ENCODE results near the gene NSD2. TPM values are rescaled to one million over a fixed set of nuclear protein-coding genes. Genes with fewer than 3 reads are reported as not detected.

NSD2 gene
- total RNA-seq, 3 donors from 2014 or later, result 84.0 to 97.0 (median 91.0) TPM

GRCh38 chr4:1945124-1945895 is 74.1 kb downstream of the NSD2 start:
- ATAC-seq, result no peak
- Mint-ChIP-seq H3K27me3 (ENCODE audit: low read depth) (no peaks in the 10 kb centered on the region), H3K36me3 (ENCODE audit: insufficient read depth) (peaks cover 10% of the 10 kb centered on the region), H3K4me1 (ENCODE audit: low read depth) (no peaks in the 10 kb centered on the region), H3K9me3 (no peaks in the 10 kb centered on the region), H3K4me3 (no peak overlapping the region)
- DNase-seq, result no peak

DNA sequence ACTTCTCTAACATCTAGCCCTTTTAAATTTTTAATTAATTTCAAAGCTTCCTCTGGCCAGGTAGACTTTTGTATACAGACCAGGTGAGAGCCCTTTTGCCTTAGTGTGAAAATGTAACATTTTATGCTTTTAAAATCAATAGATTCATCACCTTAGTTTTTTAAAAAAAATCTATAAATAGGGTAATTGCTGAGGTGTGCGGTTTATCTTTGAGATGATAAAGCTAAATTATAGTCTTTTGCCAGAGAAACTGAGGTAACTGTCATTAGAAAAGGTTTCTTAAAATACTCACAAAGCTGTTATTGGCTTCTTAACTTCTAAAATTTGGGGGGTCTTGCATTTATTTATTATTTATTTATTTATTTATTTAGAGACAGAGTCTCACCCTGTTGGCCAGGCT is 74.7 kb downstream of the NSD2 start:
- no peak for ATAC-seq
- no peaks in the 10 kb centered on the region for H3K9me3 Mint-ChIP-seq
- H3K4me1 Mint-ChIP-seq (ENCODE audit: low read depth), result no peaks in the 10 kb centered on the region
- H3K4me3 Mint-ChIP-seq, result no peak overlapping the region
- no peaks in the 10 kb centered on the region for H3K27me3 Mint-ChIP-seq (ENCODE audit: low read depth)
- peaks cover 10% of the 10 kb centered on the region for H3K36me3 Mint-ChIP-seq (ENCODE audit: insufficient read depth)
- no peak for DNase-seq

GRCh38 chr4:1948232-1948631 is 77.0 kb downstream of the NSD2 start:
- no peaks in the 10 kb centered on the region for H3K4me1 Mint-ChIP-seq (ENCODE audit: low read depth)
- H3K27me3 Mint-ChIP-seq (ENCODE audit: low read depth), result no peaks in the 10 kb centered on the region
- DNase-seq (no peak), ATAC-seq (no peak)
- no peaks in the 10 kb centered on the region for H3K9me3 Mint-ChIP-seq
- peaks cover 7% of the 10 kb centered on the region for H3K36me3 Mint-ChIP-seq (ENCODE audit: insufficient read depth)
- no peak overlapping the region for H3K4me3 Mint-ChIP-seq

DNA sequence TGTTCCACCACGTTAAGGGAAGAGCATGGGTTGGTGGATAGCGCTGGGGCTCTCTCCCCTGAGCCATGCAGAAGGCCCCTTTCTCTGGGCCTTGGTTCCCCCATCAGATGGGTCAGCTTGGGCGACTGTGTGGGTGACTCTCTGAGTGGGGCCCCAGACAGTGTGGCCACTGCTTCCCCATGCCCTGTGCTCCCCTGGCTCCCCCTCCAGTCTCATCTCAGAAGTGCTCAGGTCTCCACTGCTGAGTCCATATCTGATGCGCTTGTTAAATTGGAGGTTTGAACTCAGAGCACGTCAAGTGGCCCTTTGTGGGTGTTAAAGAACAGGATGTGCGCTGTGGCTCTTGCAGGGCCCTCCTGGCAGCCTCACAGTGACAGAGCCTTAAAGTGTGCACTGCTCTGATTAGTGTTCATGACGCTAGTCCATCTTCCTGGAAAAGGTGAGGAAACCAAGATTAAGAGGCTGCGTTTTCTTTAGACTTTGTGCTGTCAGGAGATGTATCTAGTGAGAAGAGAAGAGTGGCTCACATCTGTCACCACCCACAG is 77.8 kb downstream of the NSD2 start:
- H3K36me3 Mint-ChIP-seq (ENCODE audit: insufficient read depth), result peaks cover 7% of the 10 kb centered on the region
- no peaks in the 10 kb centered on the region for H3K9me3 Mint-ChIP-seq
- DNase-seq (no peak), ATAC-seq (no peak)
- H3K4me1 Mint-ChIP-seq (ENCODE audit: low read depth), result no peaks in the 10 kb centered on the region
- no peaks in the 10 kb centered on the region for H3K27me3 Mint-ChIP-seq (ENCODE audit: low read depth)
- H3K4me3 Mint-ChIP-seq, result no peak overlapping the region

GRCh38 chr4:1950369-1950768 is 79.2 kb downstream of the NSD2 start:
- ATAC-seq (no peak), DNase-seq (no peak)
- H3K4me1 Mint-ChIP-seq (ENCODE audit: low read depth), result no peaks in the 10 kb centered on the region
- H3K36me3 Mint-ChIP-seq (ENCODE audit: insufficient read depth), result peaks cover 13% of the 10 kb centered on the region
- no peak overlapping the region for H3K4me3 Mint-ChIP-seq
- no peaks in the 10 kb centered on the region for H3K27me3 Mint-ChIP-seq (ENCODE audit: low read depth)
- no peaks in the 10 kb centered on the region for H3K9me3 Mint-ChIP-seq

GRCh38 chr4:1952058-1952700 is 81.0 kb downstream of the NSD2 start:
- H3K4me1 Mint-ChIP-seq (ENCODE audit: low read depth), result no peaks in the 10 kb centered on the region
- H3K4me3 Mint-ChIP-seq, result no peak overlapping the region
- DNase-seq (no peak), ATAC-seq (no peak)
- no peaks in the 10 kb centered on the region for H3K27me3 Mint-ChIP-seq (ENCODE audit: low read depth)
- no peaks in the 10 kb centered on the region for H3K9me3 Mint-ChIP-seq
- H3K36me3 Mint-ChIP-seq (ENCODE audit: insufficient read depth), result peaks cover 23% of the 10 kb centered on the region

DNA sequence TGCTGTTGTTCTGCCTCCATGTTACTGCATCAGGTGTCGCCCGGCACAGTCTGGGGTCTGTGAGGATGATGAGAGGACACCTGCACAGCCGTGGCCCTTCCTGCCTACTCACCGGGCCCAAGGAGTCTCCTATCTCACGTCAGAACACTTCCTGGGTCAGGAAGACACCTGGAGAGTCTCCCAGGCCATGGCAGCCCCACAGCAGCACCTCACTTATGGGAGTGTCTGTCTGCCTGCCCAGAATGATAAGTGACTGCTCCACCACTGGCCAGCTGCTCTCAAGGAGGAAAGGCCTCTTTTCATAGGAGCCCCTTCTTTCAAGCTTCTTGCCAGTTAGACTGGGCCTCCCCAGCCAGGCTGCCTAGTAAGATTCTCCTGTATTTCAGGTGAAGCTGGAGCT is 81.5 kb downstream of the NSD2 start:
- DNase-seq (no peak), ATAC-seq (no peak)
- H3K27me3 Mint-ChIP-seq (ENCODE audit: low read depth), result no peaks in the 10 kb centered on the region
- no peak overlapping the region for H3K4me3 Mint-ChIP-seq
- no peaks in the 10 kb centered on the region for H3K9me3 Mint-ChIP-seq
- peaks cover 23% of the 10 kb centered on the region for H3K36me3 Mint-ChIP-seq (ENCODE audit: insufficient read depth)
- no peaks in the 10 kb centered on the region for H3K4me1 Mint-ChIP-seq (ENCODE audit: low read depth)

- H3K36me3 Mint-ChIP-seq (ENCODE audit: insufficient read depth), result peaks cover 23% of the 10 kb centered on the region
- H3K27me3 Mint-ChIP-seq (ENCODE audit: low read depth), result no peaks in the 10 kb centered on the region
- ATAC-seq (no peak), DNase-seq (no peak)
- H3K4me3 Mint-ChIP-seq, result no peak overlapping the region
- no peaks in the 10 kb centered on the region for H3K9me3 Mint-ChIP-seq
- H3K4me1 Mint-ChIP-seq (ENCODE audit: low read depth), result no peaks in the 10 kb centered on the region
Measured at GRCh38 chr4:1953335-1953734, 82.1 kb downstream of the NSD2 start.

- no peak overlapping the region for H3K4me3 Mint-ChIP-seq
- no peak for ATAC-seq
- H3K36me3 Mint-ChIP-seq (ENCODE audit: insufficient read depth), result peaks cover 46% of the 10 kb centered on the region
- no peak for DNase-seq
- no peaks in the 10 kb centered on the region for H3K9me3 Mint-ChIP-seq
- no peaks in the 10 kb centered on the region for H3K27me3 Mint-ChIP-seq (ENCODE audit: low read depth)
- no peaks in the 10 kb centered on the region for H3K4me1 Mint-ChIP-seq (ENCODE audit: low read depth)
Measured at GRCh38 chr4:1956631-1957030, 85.4 kb downstream of the NSD2 start.

GRCh38 chr4:1958276-1959103 is 87.3 kb downstream of the NSD2 start:
- no peaks in the 10 kb centered on the region for H3K9me3 Mint-ChIP-seq
- H3K4me1 Mint-ChIP-seq (ENCODE audit: low read depth), result no peaks in the 10 kb centered on the region
- H3K36me3 Mint-ChIP-seq (ENCODE audit: insufficient read depth), result peaks cover 55% of the 10 kb centered on the region
- no peak overlapping the region for H3K4me3 Mint-ChIP-seq
- no peaks in the 10 kb centered on the region for H3K27me3 Mint-ChIP-seq (ENCODE audit: low read depth)
- DNase-seq, result no peak
- ATAC-seq, result no peak

GRCh38 chr4:1959104-1959384 is 87.9 kb downstream of the NSD2 start:
- no peak for DNase-seq
- no peak overlapping the region for H3K4me3 Mint-ChIP-seq
- no peak for ATAC-seq
- no peaks in the 10 kb centered on the region for H3K27me3 Mint-ChIP-seq (ENCODE audit: low read depth)
- H3K36me3 Mint-ChIP-seq (ENCODE audit: insufficient read depth), result peaks cover 59% of the 10 kb centered on the region
- no peaks in the 10 kb centered on the region for H3K4me1 Mint-ChIP-seq (ENCODE audit: low read depth)
- no peaks in the 10 kb centered on the region for H3K9me3 Mint-ChIP-seq

- Mint-ChIP-seq H3K27me3 (ENCODE audit: low read depth) (no peaks in the 10 kb centered on the region), H3K4me1 (ENCODE audit: low read depth) (no peaks in the 10 kb centered on the region), H3K36me3 (ENCODE audit: insufficient read depth) (peaks cover 61% of the 10 kb centered on the region), H3K4me3 (no peak overlapping the region), H3K9me3 (no peaks in the 10 kb centered on the region)
- no peak for DNase-seq
- no peak for ATAC-seq
Measured at GRCh38 chr4:1960170-1960825, 89.1 kb downstream of the NSD2 start.

DNA sequence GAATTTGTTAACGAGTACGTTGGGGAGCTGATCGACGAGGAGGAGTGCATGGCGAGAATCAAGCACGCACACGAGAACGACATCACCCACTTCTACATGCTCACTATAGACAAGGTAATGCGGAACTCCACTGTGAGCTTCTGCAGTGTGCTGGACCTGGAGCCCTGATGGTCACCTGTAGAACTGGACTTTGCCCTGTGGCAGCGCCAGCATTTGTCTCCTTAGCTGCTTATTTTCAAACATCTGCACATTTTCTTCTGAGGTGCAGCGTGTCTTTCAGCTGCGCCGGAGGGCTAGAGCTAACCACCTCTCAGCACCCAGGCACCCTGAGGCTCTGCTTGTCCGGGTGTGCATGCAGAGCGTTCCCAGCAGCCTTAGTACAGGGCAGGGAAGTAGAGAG is 89.8 kb downstream of the NSD2 start:
- Mint-ChIP-seq H3K27me3 (ENCODE audit: low read depth) (no peaks in the 10 kb centered on the region), H3K9me3 (no peaks in the 10 kb centered on the region)
- no peak for DNase-seq

DNA sequence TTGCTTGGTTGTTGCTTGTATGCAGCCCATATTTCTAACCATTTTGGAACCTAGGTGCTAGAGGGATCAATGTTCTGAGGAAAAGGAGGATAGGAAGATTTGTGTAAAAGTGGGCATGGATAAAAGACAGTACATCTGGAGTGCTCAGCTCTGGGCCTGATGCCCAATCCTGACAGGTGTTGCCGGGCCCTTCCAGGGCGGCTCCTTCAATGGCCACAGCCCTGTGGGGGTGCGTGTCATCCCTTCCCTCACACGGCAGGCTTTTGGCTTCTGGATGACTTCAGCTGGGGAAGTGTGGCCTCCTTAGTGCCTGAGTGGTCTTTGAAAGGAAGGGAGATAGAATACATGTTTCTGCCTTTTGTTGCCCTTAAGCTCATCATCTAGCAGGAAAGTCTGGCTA is 90.4 kb downstream of the NSD2 start:
- H3K4me3 Mint-ChIP-seq, result no peak overlapping the region
- H3K27me3 Mint-ChIP-seq (ENCODE audit: low read depth), result no peaks in the 10 kb centered on the region
- H3K9me3 Mint-ChIP-seq, result no peaks in the 10 kb centered on the region
- no peak for DNase-seq
- ATAC-seq, result no peak
- no peaks in the 10 kb centered on the region for H3K4me1 Mint-ChIP-seq (ENCODE audit: low read depth)
- H3K36me3 Mint-ChIP-seq (ENCODE audit: insufficient read depth), result peaks cover 61% of the 10 kb centered on the region

More for the DNA sequence above, 89.8 kb downstream of the NSD2 start:
- H3K4me1 Mint-ChIP-seq (ENCODE audit: low read depth), result no peaks in the 10 kb centered on the region
- ATAC-seq, result no peak
- no peak overlapping the region for H3K4me3 Mint-ChIP-seq
- H3K36me3 Mint-ChIP-seq (ENCODE audit: insufficient read depth), result peaks cover 64% of the 10 kb centered on the region
